Measurements from ENCODE around the gene CIDEB. TPM values are rescaled to one million over a fixed set of nuclear protein-coding genes. Genes with fewer than 3 reads are reported as not detected.

CIDEB gene
- total and polyA plus RNA-seq, 2 of the 13 experiments (the other 11 are each of a cell fraction or from before 2014, with no cell fraction given) = 35.8 to 110 TPM

- TF ChIP-seq, protein P1, sequence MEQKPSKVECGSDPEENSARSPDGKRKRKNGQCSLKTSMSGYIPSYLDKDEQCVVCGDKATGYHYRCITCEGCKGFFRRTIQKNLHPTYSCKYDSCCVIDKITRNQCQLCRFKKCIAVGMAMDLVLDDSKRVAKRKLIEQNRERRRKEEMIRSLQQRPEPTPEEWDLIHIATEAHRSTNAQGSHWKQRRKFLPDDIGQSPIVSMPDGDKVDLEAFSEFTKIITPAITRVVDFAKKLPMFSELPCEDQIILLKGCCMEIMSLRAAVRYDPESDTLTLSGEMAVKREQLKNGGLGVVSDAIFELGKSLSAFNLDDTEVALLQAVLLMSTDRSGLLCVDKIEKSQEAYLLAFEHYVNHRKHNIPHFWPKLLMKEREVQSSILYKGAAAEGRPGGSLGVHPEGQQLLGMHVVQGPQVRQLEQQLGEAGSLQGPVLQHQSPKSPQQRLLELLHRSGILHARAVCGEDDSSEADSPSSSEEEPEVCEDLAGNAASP (CRISPR knock-in tag; IDR thresholded peaks at IDR 0.05; ENCODE audit: borderline replicate concordance) = no peak
- TF ChIP-seq, protein P2, sequence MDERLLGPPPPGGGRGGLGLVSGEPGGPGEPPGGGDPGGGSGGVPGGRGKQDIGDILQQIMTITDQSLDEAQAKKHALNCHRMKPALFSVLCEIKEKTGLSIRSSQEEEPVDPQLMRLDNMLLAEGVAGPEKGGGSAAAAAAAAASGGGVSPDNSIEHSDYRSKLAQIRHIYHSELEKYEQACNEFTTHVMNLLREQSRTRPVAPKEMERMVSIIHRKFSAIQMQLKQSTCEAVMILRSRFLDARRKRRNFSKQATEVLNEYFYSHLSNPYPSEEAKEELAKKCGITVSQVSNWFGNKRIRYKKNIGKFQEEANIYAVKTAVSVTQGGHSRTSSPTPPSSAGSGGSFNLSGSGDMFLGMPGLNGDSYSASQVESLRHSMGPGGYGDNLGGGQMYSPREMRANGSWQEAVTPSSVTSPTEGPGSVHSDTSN (CRISPR knock-in tag; IDR thresholded peaks at IDR 0.05) = no peak
- no peak for TF ChIP-seq DNMT3B (CRISPR knock-in tag; conservative IDR thresholded peaks at IDR 0.05)
- TF ChIP-seq RFX5 (IDR thresholded peaks at IDR 0.05; ENCODE audit: low read depth, low read length) = no peak
- peak; percentile 48 for TF ChIP-seq HMG20A (CRISPR knock-in tag; IDR thresholded peaks at IDR 0.05; ENCODE audit: borderline replicate concordance)
- no peak for TF ChIP-seq ARHGAP35 (CRISPR knock-in tag; IDR thresholded peaks at IDR 0.05; ENCODE audit: borderline replicate concordance)
- no peak for TF ChIP-seq KDM5A (IDR thresholded peaks at IDR 0.05; ENCODE audit: borderline replicate concordance, low read length)
- TF ChIP-seq ZNF576 (CRISPR knock-in tag; IDR thresholded peaks at IDR 0.05) = no peak
- no peak for TF ChIP-seq ZNF784 (CRISPR knock-in tag; IDR thresholded peaks at IDR 0.05; ENCODE audit: borderline replicate concordance)
- TF ChIP-seq RORA (CRISPR knock-in tag; IDR thresholded peaks at IDR 0.05) = no peak
- no peak for TF ChIP-seq MATR3 (CRISPR knock-in tag; IDR thresholded peaks at IDR 0.05)
- no peak for TF ChIP-seq ETV6 (CRISPR knock-in tag; conservative IDR thresholded peaks at IDR 0.05)
- no peak for TF ChIP-seq ZNF446 (CRISPR knock-in tag; IDR thresholded peaks at IDR 0.05)
- no peak for TF ChIP-seq ZNF772 (CRISPR knock-in tag; IDR thresholded peaks at IDR 0.05)
- TF ChIP-seq ARID2 (CRISPR knock-in tag; IDR thresholded peaks at IDR 0.05; ENCODE audit: borderline replicate concordance) = no peak
- no peak for TF ChIP-seq SNAPC2 (CRISPR knock-in tag; IDR thresholded peaks at IDR 0.05)
- no peak for TF ChIP-seq DNMT1 (CRISPR knock-in tag; IDR thresholded peaks at IDR 0.05)
- TF ChIP-seq ZSCAN30 (CRISPR knock-in tag; IDR thresholded peaks at IDR 0.05) = 0 out of 2 replicates have a peak, but pooled peaks have one; percentile 33
- peak; percentile 34; the same call in 1 of the 2 replicates for TF ChIP-seq HNF4G (IDR thresholded peaks at IDR 0.05; ENCODE audit: borderline replicate concordance, low read depth, low read length)
- no peak for TF ChIP-seq HNF4G (CRISPR knock-in tag; IDR thresholded peaks at IDR 0.05; ENCODE audit: borderline replicate concordance, low read depth)
- no peak for TF ChIP-seq TBL1XR1 (IDR thresholded peaks at IDR 0.05; ENCODE audit: borderline replicate concordance, low read length, partially characterized antibody)
- TF ChIP-seq, protein P3, sequence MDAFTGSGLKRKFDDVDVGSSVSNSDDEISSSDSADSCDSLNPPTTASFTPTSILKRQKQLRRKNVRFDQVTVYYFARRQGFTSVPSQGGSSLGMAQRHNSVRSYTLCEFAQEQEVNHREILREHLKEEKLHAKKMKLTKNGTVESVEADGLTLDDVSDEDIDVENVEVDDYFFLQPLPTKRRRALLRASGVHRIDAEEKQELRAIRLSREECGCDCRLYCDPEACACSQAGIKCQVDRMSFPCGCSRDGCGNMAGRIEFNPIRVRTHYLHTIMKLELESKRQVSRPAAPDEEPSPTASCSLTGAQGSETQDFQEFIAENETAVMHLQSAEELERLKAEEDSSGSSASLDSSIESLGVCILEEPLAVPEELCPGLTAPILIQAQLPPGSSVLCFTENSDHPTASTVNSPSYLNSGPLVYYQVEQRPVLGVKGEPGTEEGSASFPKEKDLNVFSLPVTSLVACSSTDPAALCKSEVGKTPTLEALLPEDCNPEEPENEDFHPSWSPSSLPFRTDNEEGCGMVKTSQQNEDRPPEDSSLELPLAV (CRISPR knock-in tag; conservative IDR thresholded peaks at IDR 0.05; ENCODE audit: low read depth) = no peak
- no peak for TF ChIP-seq TRIM22 (IDR thresholded peaks at IDR 0.05)
- TF ChIP-seq RFX1 (IDR thresholded peaks at IDR 0.05) = no peak
Measured at GRCh38 chr14:24353559-24354481, 46.0 kb upstream of the CIDEB start (continued).

Data from HepG2 (cell line).